Activated T-helper 9 cell treated with anti-CD3 and anti-CD28 coated beads, Interleukin-2, amount 50 U/mL, for 16 hours (primary cell): ENCODE measurements around the gene ANKFN1.

Experiments
- DNase-seq: peaks from one replicate; pipeline ENCODE4 v3.0.0-alpha.2; 2020; ENCODE audit warnings: low read depth

ANKFN1 gene

DNA sequence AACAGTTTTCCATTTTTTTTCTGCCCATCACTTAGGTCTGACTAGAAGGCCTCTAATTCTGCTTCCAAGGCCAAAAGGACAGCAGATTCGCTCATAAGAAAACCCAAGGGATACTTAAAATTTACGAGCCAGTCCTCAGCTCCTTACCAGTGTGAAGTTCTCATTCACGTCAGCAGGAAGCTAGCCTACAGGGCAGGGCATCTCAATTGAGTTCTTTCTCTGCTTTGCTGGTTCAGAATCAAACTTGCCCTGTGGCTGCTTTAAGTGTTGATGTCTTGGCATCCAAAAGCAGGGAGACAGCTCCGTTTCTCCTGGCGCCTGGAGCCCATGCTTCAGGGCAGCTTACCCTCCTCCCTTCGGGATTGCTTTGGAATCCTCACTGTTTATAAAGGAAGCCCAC is 136.0 kb downstream of the ANKFN1 start:
- DNase-seq, result no peak

DNA sequence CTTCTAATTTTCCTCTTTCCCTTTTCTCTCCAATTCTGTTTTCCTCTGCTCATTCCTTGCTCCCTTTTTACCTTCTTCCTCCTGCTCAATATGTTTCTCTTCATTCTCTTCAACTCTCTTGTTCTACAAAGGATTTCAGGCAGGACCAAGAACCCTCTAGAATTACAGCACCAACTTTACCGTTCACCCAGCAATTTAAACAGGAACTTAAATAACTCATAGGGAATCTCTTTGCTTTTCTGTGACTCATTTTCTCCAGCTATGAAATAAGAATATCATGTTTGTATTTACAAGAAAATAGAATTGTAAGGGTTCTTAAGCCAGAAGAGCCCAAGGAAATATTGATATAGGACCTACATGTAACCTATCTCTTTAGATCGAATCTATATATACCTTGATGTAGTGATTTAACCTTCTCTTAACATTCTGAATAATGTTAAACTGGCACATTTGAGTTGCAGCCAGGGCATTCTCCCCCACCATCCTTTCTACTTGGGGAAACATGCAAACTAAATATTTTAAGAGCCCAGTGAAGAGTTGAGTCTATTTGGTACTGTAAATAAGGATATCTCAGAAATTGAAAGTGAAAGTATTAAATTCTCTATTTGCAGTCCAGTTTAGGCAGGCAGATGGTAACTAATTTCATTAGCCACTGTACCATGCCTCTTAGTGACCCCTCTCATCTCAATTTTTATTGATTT is 137.0 kb downstream of the ANKFN1 start:
- no peak for DNase-seq

DNA sequence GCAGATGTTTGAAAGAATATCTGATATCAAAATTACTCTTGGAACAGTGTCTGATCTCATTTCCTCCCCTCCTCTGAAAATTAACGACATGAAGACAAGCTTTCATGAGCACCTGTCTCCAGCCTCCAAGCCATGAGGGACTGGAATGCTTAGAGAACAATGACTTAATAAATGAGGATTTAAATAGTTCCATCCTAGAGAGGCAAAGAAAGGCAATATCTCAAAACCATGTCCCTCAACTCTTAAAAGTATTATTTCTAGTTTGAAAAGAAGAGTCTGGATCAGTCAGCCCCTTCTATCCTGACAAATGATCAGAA is 137.5 kb downstream of the ANKFN1 start:
- DNase-seq, result no peak

DNA sequence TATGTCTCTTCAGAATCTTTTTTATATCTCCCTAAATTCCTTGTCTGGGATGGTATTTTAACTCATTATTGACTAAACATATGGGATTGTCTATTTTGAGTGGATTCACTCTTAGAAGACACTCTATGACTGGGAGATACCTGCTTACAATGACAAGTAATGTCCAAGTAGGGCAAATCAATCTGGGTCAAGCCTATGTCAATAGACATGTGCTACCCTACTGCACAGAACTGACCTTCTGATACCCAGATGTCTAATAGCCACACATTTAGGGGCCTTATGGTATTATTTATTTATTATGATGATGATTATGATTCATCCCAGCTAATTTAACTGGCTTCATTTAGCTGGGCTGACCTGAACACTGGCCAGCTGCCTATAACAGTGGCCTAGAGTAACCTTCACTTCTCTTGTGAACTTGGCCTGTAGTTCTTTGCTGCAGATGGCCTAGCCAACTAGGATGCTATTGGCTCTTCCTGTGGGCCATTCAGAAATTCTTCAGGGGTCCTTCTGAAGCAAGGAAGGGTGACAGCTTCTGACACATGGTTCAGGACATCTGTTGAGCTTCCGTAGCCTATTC is 138.0 kb downstream of the ANKFN1 start:
- no peak for DNase-seq

DNA sequence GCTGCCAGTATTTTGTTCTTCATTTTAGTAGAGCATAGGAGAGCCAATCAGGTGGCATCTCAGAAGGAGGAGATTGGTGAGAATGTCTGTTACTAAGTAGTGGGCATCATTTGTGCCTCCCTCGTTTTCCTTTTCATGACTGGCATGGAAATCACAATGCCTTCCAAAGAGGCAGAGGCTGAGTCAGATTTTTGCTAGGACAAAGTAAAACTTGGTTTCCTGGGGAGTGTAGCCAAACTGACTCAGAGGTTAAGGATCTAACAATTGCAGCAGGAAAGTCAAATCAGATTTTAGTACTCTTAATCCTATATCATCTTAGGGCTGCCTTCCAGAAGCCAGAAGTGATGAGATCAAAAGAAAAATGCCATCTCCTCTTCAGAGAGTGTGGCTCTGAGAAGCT is 138.7 kb downstream of the ANKFN1 start:
- DNase-seq, result no peak

DNA sequence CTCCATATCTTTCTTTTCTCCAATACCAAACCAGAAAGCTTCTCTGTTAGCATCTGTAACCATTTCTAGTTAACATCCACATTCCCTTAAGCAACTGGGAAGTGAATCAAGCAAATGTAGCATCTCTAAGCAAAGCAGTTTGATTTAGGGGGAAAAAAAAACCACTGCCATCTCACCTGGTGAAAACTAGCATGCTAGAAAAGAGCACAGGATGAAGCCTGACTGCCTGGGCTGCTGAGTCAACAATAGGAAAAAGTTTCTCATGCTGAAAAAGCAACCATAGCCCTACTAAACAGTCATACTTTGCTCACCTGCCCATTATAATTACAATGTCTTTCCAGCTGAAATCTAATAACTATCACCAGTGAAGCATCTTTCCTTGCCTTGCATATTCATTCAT is 139.3 kb downstream of the ANKFN1 start:
- DNase-seq, result no peak

DNA sequence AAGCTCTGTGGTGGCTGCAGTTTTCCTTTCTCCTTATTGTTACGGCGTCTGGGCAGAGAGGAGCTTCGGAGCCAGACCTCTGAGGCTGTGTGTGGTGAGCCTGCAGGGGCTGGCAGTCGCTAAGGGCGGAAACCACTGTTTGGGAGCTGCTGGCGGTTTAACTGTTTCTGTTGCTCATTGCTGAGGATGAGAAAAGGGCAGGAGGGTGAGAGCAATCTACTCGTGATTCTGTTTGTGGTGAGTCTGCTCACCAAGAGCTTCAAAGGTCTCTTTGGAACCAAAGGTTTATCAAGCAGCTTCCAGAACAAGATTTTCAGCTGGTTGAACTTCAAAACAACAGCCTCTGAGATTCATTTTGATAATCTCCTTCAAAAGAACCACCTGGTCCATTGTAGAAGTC is 143.9 kb downstream of the ANKFN1 start:
- no peak for DNase-seq

DNA sequence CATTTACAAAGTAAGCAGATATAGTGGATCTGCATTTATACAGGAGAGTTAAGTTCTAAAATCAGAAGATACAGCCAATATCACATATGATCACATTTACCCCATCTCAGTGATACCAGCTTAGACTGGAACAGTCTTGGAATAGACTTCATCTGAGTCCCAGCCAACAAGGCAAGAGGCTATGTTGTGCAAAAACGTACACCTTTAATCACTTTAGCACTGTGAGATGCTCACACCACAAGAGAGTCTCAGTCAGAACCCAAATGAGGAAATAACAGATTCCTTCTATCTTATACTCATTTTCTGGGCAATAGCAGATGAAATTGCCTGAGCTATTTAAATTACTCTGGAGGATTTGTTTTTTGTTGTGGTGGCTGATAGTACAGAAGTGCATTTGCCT is 145.6 kb downstream of the ANKFN1 start:
- DNase-seq, result no peak

DNA sequence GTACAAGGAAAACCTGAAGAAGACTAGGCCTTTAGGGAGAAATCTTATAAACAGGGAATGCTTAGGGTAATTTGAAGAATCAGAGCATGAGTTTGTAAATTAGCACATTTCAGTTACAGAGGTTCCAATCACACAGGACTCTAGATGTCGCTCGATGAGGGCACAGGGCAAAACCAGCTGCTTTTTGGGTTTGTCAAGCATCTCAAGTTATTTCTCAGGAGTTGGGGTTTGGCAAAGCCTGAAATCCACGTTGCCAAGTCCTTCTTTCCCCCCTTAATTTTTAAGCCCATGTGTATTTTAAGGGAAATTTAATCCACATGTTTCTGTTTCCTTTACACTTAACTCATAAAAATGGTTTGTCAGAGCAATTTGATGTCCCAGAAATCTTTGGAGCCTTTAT is 146.9 kb downstream of the ANKFN1 start:
- DNase-seq, result no peak

DNA sequence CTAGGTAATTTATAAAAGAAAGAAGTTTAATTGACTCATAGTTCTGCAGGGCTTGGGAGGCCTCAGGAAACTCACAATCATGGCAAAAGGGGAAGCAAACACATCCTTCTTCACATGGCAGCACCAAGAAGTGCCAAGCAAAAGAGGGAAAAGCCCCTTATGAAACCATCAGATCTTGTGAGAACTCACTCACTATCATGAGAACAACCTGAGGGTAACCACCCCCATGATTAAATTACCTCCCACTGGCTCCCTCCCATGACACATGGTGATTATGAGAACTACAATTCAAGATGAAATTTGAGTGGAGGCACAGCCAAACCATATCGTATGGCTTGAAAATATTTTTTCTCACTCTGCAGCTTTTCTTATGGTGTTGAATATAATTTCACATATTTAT is 151.7 kb downstream of the ANKFN1 start:
- no peak for DNase-seq

DNA sequence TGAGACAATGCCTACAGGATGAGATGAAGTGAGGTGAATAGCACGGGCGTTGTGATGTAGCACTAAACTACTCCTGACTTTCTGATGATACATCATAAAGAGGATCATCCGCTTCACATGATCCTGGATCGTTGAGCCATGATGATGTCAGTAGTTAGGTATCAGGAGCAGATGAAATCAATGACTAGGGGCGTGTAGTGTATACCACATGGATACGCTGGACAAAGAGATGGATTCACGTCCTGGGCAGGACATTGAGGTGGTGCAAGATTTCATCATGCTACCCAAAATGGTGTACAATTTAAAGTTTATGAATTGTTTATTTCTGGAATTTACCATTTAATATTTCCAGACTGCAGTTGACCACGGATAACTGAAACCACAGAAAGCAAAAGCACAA is 156.6 kb downstream of the ANKFN1 start:
- DNase-seq, result no peak

DNA sequence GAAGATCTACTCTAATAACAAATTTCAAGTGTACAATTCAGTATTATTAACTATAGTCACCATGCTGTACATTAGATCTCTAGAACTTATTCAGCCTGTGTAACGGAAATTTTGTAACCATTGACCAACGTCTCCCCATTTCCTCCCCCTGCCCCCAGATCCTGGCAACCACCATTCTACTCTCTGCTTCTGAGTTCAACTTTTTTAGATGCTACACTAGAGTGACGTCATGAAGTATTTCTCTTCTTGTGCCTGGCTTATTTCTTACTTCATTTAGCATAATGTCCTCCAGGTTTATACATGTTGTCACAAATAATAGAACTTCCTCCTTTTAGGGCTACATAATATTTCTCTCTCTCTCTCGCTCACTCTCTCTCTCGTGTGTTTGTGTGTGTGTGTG is 157.5 kb downstream of the ANKFN1 start:
- DNase-seq, result no peak

DNA sequence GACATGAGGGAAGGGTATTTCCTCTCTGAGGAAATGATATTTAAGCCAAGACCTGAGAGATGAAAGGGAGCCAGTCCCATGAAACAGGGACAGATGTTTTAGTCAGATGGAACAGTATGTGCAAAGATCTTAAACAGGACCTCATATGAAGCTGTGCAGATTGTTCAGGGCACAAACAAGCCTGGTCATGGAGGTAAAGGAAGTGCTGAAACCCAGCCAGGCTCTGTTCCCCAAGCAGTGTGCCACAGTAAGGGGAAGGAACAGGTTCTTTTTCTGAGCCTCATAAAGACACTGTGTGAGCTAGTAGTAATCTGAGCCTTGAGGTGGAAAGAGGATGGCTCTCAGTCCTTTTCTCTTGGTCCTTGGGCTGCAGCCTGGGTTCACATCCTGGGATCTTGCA is 159.9 kb downstream of the ANKFN1 start:
- no peak for DNase-seq

DNA sequence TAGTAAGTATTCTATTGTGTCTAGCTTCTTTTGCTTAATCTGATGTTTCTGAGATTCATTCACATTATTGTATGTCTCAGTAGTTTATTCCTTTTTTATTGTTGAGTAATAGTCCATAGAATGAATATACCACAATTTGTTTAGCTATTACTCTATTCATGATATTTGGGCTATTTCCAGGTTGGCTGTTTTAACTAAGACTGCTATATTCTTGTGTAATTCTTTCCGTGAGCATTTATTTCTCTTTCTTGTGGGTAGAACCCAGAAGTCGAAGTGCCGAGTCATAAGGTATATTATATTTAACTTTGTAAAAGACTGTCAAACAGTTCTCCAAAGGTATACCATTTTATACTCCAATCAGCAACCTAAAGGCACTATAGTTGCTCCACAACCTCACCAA is 160.8 kb downstream of the ANKFN1 start:
- DNase-seq, result no peak

DNA sequence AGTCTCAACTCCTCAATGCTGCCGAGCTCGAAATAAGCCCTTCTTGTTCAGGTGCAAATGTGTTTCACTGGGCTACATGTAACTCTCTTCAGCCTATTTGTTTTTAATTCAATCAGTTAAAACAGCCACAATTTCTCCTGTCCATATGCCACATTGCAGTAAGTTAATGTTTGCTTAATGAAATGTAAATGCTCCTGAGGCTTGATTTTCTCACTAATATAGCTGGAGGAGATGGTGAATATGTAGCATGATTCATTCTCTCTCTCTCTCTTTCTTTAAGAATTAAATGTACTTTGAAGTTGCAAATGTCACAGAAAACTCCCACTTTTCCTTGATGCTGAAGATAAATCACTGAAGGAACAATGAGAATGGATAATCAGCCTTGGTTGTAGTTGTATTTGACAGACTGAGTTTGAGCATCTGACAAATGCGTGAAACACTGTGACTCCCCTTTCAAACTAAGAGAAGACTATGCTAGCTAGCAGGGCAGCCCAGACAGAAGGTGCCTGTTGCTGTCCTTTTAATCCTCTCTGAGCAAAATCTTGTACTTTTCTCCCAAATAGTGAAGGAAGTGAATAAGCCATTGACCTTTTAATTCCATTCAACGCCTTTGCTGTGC is 161.8 kb downstream of the ANKFN1 start:
- DNase-seq, result no peak

DNA sequence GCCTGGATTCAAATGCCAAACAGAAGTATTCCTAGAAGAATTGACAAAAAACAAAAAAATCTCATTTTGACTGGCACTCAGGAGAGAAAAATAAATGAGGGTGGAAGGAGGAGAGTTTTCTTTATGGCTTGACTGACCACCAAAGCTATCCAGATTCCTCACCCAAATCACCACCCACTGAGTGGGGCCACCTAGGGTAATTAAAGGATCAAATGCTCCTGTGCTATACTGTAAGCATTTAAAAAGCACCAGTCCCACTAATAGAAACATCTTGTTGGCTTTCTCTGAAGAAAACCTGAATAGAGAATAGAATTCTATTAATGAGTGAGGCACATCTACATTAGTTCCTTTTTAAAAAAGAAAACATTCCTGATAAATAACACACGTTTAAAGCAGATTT is 163.3 kb downstream of the ANKFN1 start:
- DNase-seq, result no peak

DNA sequence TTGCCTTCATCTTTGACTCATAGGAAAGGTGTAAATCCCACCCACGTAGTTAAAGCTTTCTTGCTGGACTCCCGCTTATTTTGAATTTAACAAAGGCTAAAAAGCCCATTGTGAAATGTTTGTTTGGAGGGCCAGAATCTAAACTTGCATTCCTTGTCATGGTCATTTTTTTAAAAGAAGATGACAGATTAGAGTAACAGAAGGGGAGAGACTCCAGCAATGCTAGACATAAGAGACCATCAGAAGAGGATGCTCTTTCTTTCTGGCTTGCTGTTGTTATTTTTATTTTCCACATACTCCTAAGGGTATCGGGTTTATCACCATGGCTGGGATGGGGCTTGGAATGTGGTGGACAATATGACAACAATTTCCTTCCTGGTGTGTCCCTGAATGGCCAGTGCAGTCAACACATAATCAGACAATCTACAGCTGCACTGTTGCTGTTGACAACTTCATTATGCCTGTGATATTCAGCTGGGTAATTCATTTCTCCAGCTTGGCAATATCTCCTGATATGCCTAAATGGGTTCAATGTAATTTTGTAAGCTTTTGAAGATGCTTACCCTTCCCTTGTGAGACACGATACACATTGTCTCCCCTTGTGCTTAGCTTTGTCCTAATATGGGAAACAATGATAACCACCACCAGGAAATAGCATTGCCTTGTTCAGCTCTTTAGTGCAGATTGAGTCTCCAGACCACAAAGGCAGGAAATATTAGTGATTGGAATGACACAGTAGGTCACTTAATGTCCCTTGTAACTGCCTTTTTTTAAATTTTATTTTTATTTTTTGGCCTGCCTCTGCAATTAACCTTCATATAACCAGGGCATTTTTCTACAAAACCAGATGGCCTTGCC is 164.3 kb downstream of the ANKFN1 start:
- no peak for DNase-seq

DNA sequence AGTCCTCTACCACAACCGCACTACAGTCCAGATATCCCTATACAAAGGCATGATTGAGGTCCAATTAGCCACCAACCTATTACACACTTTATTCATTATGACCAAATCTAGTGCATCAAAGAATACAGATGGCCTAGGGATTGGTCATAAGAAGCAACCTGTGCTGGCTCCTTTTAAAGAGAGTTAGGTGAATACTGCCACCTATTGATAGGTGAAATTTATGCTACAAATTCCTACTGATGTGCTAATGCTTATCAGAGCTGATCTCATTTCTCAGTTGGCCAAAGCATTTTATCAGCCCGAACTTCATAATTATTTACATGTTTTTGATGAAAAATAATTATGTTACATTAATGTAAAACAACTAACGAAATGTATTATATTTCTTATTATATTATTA is 166.3 kb downstream of the ANKFN1 start:
- no peak for DNase-seq

DNA sequence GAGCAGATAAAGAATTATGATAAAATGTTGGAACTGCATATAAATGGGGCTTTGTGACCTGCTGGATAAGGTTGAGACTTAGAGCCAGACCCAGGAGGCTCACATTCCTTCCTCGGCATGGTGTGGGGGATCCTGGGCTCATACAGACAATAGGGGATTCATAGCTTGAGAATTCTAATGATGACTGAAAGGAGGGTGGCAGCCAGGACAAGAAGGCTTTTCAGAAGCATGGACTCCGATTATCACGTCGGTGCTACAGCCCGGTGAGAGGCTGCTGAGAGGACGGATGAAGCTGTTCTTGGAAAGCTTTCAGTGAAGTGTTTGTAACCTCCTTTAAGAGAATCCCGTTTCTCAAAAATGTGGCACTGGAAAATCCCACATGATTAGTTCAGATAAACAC is 167.2 kb downstream of the ANKFN1 start:
- no peak for DNase-seq

DNA sequence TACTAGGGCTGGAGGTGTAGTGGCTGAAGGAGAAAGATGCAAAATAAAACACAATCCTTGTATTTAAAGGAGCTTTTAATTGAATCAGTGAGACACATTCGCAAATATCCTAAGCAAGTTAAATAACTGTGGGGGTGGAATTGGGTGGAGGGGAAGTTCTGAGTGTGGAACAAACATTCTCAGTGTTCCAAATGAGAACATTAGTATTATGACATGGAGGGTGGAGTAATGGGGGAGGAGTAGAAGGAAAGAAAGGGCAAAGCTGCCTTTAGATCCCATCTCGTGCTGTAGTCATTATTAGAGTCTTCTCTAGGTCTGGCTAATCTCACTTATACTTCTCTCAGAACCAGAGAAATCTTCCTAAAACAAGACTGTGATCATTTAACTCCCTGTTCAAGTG is 169.7 kb downstream of the ANKFN1 start:
- no peak for DNase-seq

DNA sequence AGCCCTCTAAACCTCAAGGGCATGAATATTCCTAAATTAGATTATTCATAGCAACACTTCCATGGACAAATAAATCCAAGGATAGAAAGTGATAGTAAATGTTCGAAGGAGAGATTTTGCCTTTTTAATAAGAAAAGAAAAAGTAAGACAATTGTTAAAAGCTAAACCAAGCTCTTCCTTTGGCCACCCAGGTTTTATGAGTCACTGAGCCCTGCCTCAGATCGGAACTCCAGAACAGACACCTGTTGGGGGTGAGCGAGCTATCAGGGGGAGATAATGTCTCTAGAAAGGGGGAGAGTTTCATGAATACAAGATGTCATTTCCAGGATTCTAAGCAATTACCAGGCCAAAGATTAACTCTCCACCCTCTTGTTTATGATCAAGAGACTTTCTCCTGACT is 171.4 kb downstream of the ANKFN1 start:
- DNase-seq, result no peak

DNA sequence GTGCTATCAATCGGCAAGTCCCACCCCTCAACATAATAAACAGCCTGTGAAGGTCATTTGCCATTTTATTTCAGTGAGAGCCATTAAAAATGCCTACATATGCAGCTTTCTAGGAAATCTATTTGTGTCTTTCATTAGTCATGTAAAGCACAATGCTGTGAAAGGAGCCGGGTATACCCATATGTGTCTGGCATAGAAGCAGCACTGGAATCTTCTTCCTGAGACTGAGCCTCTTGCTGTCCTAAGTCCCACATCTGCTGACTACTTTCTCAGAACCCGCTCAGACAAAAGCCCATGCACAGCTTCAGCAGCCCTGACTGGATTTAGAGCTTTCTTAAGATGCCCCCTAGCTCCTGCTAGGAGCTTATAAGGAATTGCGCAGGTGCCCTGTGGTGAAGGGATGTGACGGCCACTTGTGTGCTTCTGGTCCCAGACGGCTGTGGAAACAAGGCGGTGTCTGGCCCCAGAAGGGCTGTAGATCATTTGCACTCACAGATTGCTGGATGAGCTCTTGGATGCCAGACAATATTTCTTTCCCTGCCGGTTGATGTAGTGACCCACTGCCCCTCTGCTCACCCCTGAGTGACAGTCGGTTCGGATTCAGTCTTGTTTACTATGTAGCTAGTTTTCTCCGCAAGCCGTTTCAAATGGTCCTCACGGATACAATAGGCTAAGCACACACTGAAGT is 172.2 kb downstream of the ANKFN1 start:
- no peak for DNase-seq

DNA sequence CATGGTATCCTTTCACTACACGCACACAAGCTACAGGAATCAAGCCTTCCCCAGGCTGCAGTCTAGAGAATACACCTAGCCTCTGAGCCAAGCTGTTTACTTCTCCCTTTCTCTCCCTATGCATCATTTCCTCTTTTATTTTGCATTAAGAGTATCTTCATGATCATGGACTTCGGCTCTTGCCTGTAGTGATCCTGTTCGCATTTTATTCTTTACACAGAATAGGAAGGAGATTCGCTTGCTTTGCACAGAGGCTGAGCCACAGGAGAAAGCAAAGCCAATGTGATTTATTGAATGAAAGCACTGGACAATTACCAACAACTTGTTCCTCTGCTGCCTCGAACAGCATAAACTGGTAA is 172.7 kb downstream of the ANKFN1 start:
- DNase-seq, result no peak
